Renal cortex interstitium (tissue), 11 donors: ENCODE results near the gene ETV6. TPM values are rescaled to one million over a fixed set of nuclear protein-coding genes. Genes with fewer than 3 reads are reported as not detected.

ENCODE experiments used
- DNase-seq, 11 donors: peaks; one replicate each; pipeline ENCODE4 v3.0.0-alpha.2; 2013; ENCODE audit warnings: low read depth in 9 of 11, low spot score in 4 of 11; ENCODE audit errors: extremely low read depth in 1 of 11
- polyA plus RNA-seq, 3 donors: library from polyadenylated mRNA; unstranded; fragments of 120-200 nt; gene quantifications; one replicate each; pipeline ENCODE4 v1.2.1, GENCODE V29; 2013; ENCODE audit not compliant: insufficient read length in 3 of 3

Gene ETV6
- polyA plus RNA-seq, 3 donors, result 13.5 to 14.1 (median 13.8) TPM

- no peak for DNase-seq
Measured at GRCh38 chr12:11746024-11746771, 96.7 kb downstream of the ETV6 start.

GRCh38 chr12:11746940-11747716, 97.7 kb downstream of the ETV6 start:
- DNase-seq, result no peak

- no peak for DNase-seq
Measured at GRCh38 chr12:11747969-11748368, 98.5 kb downstream of the ETV6 start.

- DNase-seq, result no peak
Measured at GRCh38 chr12:11748903-11749302, 99.4 kb downstream of the ETV6 start.

- DNase-seq, result no peak
Measured at GRCh38 chr12:11749943-11750690, 100.6 kb downstream of the ETV6 start.

- no peak for DNase-seq
Measured at GRCh38 chr12:11752403-11753149, 103.1 kb downstream of the ETV6 start.

GRCh38 chr12:11753150-11753499, 103.7 kb downstream of the ETV6 start:
- no peak for DNase-seq

GRCh38 chr12:11753826-11754225, 104.4 kb downstream of the ETV6 start:
- no peak for DNase-seq

GRCh38 chr12:11754256-11754655, 104.8 kb downstream of the ETV6 start:
- DNase-seq, result no peak

- DNase-seq, result no peak
Measured at GRCh38 chr12:11755302-11755930, 105.9 kb downstream of the ETV6 start.

GRCh38 chr12:11756022-11756421, 106.5 kb downstream of the ETV6 start:
- no peak for DNase-seq

GRCh38 chr12:11756523-11756922, 107.0 kb downstream of the ETV6 start:
- no peak for DNase-seq

GRCh38 chr12:11757095-11757494, 107.6 kb downstream of the ETV6 start:
- no peak for DNase-seq

- DNase-seq, result no peak
Measured at GRCh38 chr12:11757531-11757930, 108.1 kb downstream of the ETV6 start.

- DNase-seq, result no peak
Measured at GRCh38 chr12:11758087-11758486, 108.6 kb downstream of the ETV6 start.

GRCh38 chr12:11758510-11759493, 109.3 kb downstream of the ETV6 start:
- peak in 3 of 11 donors; percentile 23 to 44 (median 40) for DNase-seq

GRCh38 chr12:11759494-11759878, 110.0 kb downstream of the ETV6 start:
- no peak for DNase-seq

- no peak for DNase-seq
Measured at GRCh38 chr12:11759899-11760298, 110.4 kb downstream of the ETV6 start.
